ENCODE results near the gene STRA8.

The STRA8 gene

DNA sequence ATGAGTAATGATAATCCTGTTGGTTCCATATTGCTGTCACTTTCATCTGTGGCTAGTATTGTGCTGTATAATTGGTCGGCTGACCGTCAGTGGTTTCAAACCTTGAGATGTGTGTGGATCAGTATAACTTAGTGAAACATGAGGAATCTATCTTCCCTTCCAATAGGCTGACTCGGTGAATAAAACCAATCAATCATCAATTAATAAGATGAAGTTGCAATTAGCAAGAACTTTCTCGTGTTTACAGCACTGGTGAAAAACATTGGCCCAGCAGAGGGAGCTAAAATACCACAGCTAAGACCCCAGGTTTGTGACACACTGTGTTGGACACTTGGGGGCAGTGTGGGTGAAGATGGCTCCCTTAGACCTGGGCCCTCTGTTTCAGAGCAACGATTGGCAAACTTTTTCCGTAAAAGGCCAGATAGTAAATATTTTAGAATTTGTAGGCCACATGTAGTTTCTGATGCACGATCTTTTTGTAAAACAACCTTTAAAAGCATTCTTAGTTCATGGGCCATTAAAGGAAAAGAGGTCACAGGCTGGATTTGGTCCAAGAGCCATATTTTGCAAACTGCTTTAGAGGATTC, 47.8 kb downstream of the STRA8 start:
- FAIRE-seq (peak; percentile 93), DNase-seq (ENCODE audit: insufficient read length, low spot score) (peak; percentile 39)
- TF ChIP-seq, protein P1, sequence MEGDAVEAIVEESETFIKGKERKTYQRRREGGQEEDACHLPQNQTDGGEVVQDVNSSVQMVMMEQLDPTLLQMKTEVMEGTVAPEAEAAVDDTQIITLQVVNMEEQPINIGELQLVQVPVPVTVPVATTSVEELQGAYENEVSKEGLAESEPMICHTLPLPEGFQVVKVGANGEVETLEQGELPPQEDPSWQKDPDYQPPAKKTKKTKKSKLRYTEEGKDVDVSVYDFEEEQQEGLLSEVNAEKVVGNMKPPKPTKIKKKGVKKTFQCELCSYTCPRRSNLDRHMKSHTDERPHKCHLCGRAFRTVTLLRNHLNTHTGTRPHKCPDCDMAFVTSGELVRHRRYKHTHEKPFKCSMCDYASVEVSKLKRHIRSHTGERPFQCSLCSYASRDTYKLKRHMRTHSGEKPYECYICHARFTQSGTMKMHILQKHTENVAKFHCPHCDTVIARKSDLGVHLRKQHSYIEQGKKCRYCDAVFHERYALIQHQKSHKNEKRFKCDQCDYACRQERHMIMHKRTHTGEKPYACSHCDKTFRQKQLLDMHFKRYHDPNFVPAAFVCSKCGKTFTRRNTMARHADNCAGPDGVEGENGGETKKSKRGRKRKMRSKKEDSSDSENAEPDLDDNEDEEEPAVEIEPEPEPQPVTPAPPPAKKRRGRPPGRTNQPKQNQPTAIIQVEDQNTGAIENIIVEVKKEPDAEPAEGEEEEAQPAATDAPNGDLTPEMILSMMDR (IDR thresholded peaks at IDR 0.05; ENCODE audit: insufficient read depth, missing control alignments): peak; percentile 100

DNA sequence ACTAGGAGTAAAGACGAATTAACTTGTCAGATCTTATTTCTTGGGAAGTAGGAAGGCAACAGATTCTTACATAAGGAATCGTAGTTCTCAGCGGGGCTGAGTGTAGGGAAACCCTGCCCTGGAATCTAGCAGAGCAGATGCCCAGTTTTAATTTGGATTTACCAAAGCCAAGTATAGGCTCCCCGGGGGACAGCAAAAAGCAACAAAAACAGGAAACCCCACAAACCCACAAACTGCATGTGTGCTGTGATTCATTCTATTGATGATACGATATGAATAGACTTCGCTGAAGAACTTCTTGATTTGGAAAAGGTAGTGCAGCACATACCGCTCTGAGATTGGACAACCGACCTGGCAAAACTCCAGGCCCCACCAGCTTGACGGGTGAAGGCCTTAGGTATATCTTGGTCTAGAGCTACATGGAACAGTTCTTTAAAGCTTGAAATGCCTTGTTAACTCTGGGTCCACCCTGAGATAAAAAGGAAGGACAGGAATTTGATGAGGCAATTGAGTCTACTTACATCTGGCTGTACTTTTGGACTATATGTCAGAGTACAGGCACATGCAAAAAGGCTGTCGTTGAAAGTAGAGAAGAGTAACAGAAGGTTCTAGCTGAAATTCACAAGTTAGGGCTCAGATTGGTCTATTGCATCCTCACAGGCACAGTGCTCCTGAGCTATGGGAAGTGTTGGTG, 49.1 kb downstream of the STRA8 start:
- TF ChIP-seq, protein P1 (IDR thresholded peaks at IDR 0.05; ENCODE audit: insufficient read depth, missing control alignments): no peak
- DNase-seq (ENCODE audit: insufficient read length, low spot score): no peak
- FAIRE-seq: no peak

DNA sequence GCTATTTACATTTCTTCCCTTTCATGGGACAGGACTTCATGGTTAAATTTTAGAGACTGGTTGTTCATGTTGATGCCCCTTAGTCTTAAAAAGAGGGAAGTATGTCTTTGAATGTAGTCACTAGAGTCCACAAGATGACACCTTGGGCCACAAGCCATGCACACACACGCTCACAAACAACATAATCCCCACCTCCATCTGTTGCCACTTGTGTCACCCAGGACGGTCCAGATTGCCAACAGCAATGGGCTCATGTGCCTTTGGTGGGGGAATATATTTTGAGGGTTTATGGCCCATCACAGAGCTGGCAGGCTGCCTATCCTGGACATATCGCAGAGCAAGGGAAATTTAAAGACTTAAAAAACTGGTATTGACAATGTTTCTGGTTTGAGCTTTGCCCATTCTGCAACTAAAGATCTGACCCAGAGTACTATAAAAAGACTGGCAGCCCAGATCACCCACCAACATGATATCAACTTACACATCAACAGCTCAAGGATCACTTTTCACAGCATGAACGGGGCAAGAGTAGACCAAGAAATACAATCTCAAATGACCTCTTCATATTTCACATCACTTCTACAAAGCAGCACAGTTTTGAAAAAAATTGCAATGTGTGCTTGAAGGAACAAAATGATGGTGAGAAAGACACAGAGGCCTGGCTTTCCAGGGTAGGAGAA, 50.5 kb downstream of the STRA8 start:
- FAIRE-seq (no peak), DNase-seq (ENCODE audit: insufficient read length, low spot score) (no peak)
- TF ChIP-seq, protein P1 (IDR thresholded peaks at IDR 0.05; ENCODE audit: insufficient read depth, missing control alignments): no peak

DNA sequence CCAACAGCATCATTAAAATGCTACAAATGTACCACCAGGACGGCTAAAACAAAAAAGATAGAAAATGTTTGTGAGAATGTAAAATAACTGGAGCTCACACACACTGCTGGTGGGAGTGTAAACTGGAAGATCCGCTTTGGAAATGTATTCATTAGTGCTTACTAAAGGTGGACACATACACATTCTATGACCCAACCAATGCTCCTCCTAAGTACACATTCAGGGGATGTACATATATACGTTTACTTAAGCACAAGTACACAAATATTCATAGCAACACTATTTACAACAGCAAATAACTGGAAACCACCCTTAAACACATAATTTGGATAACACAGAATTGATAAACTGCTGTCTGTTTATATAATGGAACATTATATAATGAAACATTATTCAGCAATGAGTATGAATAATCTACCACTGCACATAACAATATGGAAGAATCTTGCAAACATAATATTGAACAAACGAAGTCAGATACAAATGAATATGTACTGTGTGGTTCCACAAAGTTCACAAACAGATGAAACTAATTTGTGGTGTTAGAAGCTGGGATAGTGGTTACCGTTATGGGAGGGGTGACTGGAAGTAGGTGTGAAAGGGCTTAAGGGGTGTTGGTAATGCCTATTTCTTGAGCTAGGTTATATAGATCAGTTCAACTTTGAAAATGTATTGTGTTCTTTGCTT, 52.1 kb downstream of the STRA8 start:
- DNase-seq (ENCODE audit: insufficient read length, low spot score) (no peak), FAIRE-seq (no peak)
- TF ChIP-seq, protein P1 (IDR thresholded peaks at IDR 0.05; ENCODE audit: insufficient read depth, missing control alignments): no peak

DNA sequence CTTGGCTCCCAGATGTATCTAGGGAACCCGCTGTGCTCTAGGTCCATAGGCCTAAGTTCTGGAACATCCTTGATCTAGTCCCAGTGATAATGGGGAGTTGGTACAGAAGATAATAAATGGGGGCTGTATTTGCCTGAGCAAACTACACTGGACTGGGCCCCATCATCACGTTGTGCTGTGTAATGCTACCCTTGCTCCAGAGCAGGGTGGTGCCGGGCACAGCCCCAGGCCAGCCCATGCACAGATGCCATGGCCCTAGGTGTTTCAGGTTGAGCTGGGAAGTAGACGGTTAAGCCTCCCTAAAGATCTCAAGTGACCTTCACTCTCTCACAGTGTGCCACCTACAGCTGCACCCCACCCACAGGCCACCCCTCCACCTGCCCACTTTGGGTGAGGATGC, 53.2 kb downstream of the STRA8 start:
- DNase-seq (ENCODE audit: insufficient read length, low spot score) (no peak), FAIRE-seq (no peak)
- TF ChIP-seq, protein P1 (IDR thresholded peaks at IDR 0.05; ENCODE audit: insufficient read depth, missing control alignments): no peak

DNA sequence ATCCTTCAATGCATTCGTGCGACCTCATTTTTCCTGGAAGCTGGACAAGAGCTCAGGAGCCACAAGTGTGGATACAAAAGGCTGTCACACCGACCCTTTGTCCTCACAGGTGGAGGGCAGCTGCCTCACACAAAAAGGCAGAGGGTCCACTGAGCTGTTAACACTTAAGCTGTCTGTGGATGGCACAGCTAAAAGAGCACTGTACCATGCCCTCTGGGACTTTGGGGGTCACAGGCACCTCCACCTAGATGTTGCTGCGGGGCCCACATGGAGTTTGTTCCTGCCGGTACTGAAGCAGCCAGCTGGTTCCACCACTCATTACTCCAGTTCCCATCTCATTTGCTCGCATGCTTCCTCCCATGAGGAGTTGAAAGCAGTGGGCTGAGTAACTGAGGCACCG, 57.0 kb downstream of the STRA8 start:
- FAIRE-seq (no peak), DNase-seq (ENCODE audit: insufficient read length, low spot score) (no peak)
- TF ChIP-seq, protein P1 (IDR thresholded peaks at IDR 0.05; ENCODE audit: insufficient read depth, missing control alignments): no peak

Data from D721Med (cell line).